SK-N-SH (cell line): ENCODE data around the gene TP73. TPM values are rescaled to one million over a fixed set of nuclear protein-coding genes. Genes with fewer than 3 reads are reported as not detected.

Experiments used
- CTCF ChIA-PET: fragments of 300-600, 350-600 bp; formaldehyde crosslinking; extraction: SDS; loops from one replicate; lab custom pipeline; 2021; lab: Yijun Ruan, JAX
- POLR2A ChIA-PET: fragments of 350-600 bp; sonication (Branson Sonifier 250); formaldehyde crosslinking; extraction: SDS; loops from one replicate; lab custom pipeline; 2020; ENCODE audit warnings: antibody characterized with exemption, inconsistent platforms; lab: Yijun Ruan, JAX
- DNase-seq: peaks from one replicate; pipeline ENCODE4 v3.0.0; 2012
- H2AFZ ChIP-seq: fragments of 200-600 bp; sonication (generic); 2 replicates; pipeline ENCODE4 v1.8.1; 2016; ENCODE audit warnings: antibody characterized with exemption, mild to moderate bottlenecking, low read depth
- H3F3A ChIP-seq: fragments of 200-600 bp; sonication (generic); replicated peaks from 2 replicates; pipeline ENCODE3; 2016; ENCODE audit warnings: antibody characterized with exemption, mild to moderate bottlenecking; ENCODE audit not compliant: insufficient read depth
- H3K27ac ChIP-seq, 2 experiments: fragments of 200-500 bp in 1 of 2; fragments of 200-600 bp in 1 of 2; sonication (Bioruptor generic) in 1 of 2; sonication (generic), shearing (Covaris generic) in 1 of 2; 2 replicates each; pipeline versions ENCODE4 v1.5.1 to v1.6.1; 2014 to 2016; ENCODE audit warnings: low read depth in 2 of 2, inconsistent platforms in 1 of 2, low read length in 1 of 2, mild to moderate bottlenecking in 1 of 2, mixed read lengths in 1 of 2
- H3K27me3 ChIP-seq: fragments of 200-600 bp; sonication (generic), shearing (Covaris generic); 2 replicates; pipeline ENCODE4 v1.6.1; 2016; ENCODE audit warnings: mixed run types; ENCODE audit not compliant: insufficient read depth
- H3K36me3 ChIP-seq, 2 experiments: fragments of 200-500 bp in 1 of 2; fragments of 200-600 bp in 1 of 2; sonication (Bioruptor generic) in 1 of 2; sonication (generic) in 1 of 2; replicated peaks in 1 of 2; 2 replicates each; pipeline versions ENCODE3 to v1.5.1; 2014 to 2016; ENCODE audit warnings: low read length in 1 of 2, mild to moderate bottlenecking in 1 of 2; ENCODE audit not compliant: insufficient read depth in 2 of 2, control insufficient read depth in 1 of 2
- H3K4me1 ChIP-seq, 2 experiments: fragments of 200-500 bp in 1 of 2; fragments of 200-600 bp in 1 of 2; sonication (Bioruptor generic) in 1 of 2; sonication (generic), shearing (Covaris generic) in 1 of 2; 2 replicates each; pipeline versions ENCODE4 v1.5.1 to v1.6.1; 2014 to 2016; ENCODE audit warnings: low read depth in 1 of 2, low read length in 1 of 2, mixed run types in 1 of 2; ENCODE audit not compliant: insufficient read depth in 2 of 2, control insufficient read depth in 1 of 2
- H3K4me2 ChIP-seq: fragments of 200-600 bp; sonication (generic), shearing (Covaris generic); 2 replicates; pipeline ENCODE4 v1.6.1; 2017; ENCODE audit warnings: mixed run types
- H3K4me3 ChIP-seq, 2 experiments: fragments of 200-500 bp in 1 of 2; fragments of 200-600 bp in 1 of 2; sonication (Bioruptor generic) in 1 of 2; sonication (generic), shearing (Covaris generic) in 1 of 2; 2 replicates each; pipeline versions ENCODE4 v1.5.1 to v1.8.1; 2014 to 2016; ENCODE audit warnings: low read depth in 2 of 2, inconsistent platforms in 1 of 2, low read length in 1 of 2, mild to moderate bottlenecking in 1 of 2, mixed read lengths in 1 of 2, moderate library complexity in 1 of 2
- H3K79me2 ChIP-seq: fragments of 200-600 bp; sonication (generic); 2 replicates; pipeline ENCODE4 v1.8.1; 2017; ENCODE audit warnings: mild to moderate bottlenecking; ENCODE audit not compliant: insufficient read depth
- H3K9ac ChIP-seq: fragments of 200-600 bp; sonication (generic); 2 replicates; pipeline ENCODE4 v1.6.1; 2017; ENCODE audit warnings: mixed run types
- H3K9me2 ChIP-seq: fragments of 200-600 bp; sonication (generic); 2 replicates; pipeline ENCODE4 v1.6.1; 2017; ENCODE audit warnings: mixed run types
- H3K9me3 ChIP-seq: fragments of 200-600 bp; sonication (generic); 2 replicates; pipeline ENCODE4 v1.6.1; 2017; ENCODE audit warnings: mixed run types, mild to moderate bottlenecking, moderate library complexity
- H4K20me1 ChIP-seq: fragments of 200-600 bp; sonication (generic); 2 replicates; pipeline ENCODE4 v1.6.1; 2017; ENCODE audit warnings: mild to moderate bottlenecking, mixed run types; ENCODE audit not compliant: insufficient read depth
- ELF1 ChIP-seq: IDR thresholded peaks from 2 replicates; pipeline ENCODE4 v1.4.0; 2012
- EZH2phosphoT487 ChIP-seq: fragments of 200-600 bp; sonication (generic); IDR thresholded peaks from 2 replicates; pipeline ENCODE4 v1.6.1; 2017; ENCODE audit warnings: low read depth, mixed run types, mild to moderate bottlenecking, antibody characterized with exemption, moderate library complexity, borderline replicate concordance
- FOXJ3 ChIP-seq: sonication (generic); formaldehyde crosslinking; IDR thresholded peaks from 2 replicates; pipeline ENCODE4 v1.5.1; 2020; ENCODE audit warnings: mild to moderate bottlenecking, missing genetic modification reagents
- FOXM1 ChIP-seq: IDR thresholded peaks from 2 replicates; pipeline ENCODE4 v1.4.0; 2012; ENCODE audit warnings: low read depth, mild to moderate bottlenecking
- GATA2 ChIP-seq: sonication (generic); formaldehyde crosslinking; IDR thresholded peaks from 2 replicates; pipeline ENCODE4 v1.5.0; 2020; ENCODE audit warnings: mild to moderate bottlenecking, missing genetic modification reagents
- JUND ChIP-seq: IDR thresholded peaks from 2 replicates; pipeline ENCODE4 v1.4.0; 2012
- NRF1 ChIP-seq: IDR thresholded peaks from 2 replicates; pipeline ENCODE4 v1.6.1; 2012; ENCODE audit warnings: low read depth, mild to moderate bottlenecking, low read length
- POLR2AphosphoS5 ChIP-seq: IDR thresholded peaks from 2 replicates; pipeline ENCODE4 v1.6.1; 2012; ENCODE audit warnings: low read depth, low read length
- RCOR1 ChIP-seq: fragments of 150-350 bp; IDR thresholded peaks from 2 replicates; pipeline ENCODE4 v1.6.1; 2017; ENCODE audit warnings: antibody characterized with exemption, low read length
- RFX5 ChIP-seq: IDR thresholded peaks from 2 replicates; pipeline ENCODE4 v1.6.1; 2012; ENCODE audit warnings: mild to moderate bottlenecking, improper control_type of control experiment, low read length
- RXRA ChIP-seq: IDR thresholded peaks from 2 replicates; pipeline ENCODE4 v1.4.0; 2012; ENCODE audit warnings: low read depth, mild to moderate bottlenecking, borderline replicate concordance
- SMC3 ChIP-seq: IDR thresholded peaks from 2 replicates; pipeline ENCODE4 v1.6.1; 2012; ENCODE audit warnings: low read depth, low read length, improper control_type of control experiment
- TAF1 ChIP-seq: IDR thresholded peaks from 2 replicates; pipeline ENCODE4 v1.6.1; 2012; ENCODE audit warnings: low read depth, mild to moderate bottlenecking, low read length, moderate library complexity, borderline replicate concordance
- TCF12 ChIP-seq: IDR thresholded peaks from 2 replicates; pipeline ENCODE4 v1.4.0; 2012
- TEAD4 ChIP-seq: IDR thresholded peaks from 2 replicates; pipeline ENCODE4 v1.4.0; 2012; ENCODE audit warnings: mild to moderate bottlenecking, borderline replicate concordance; ENCODE audit not compliant: insufficient read depth
- YY1 ChIP-seq: IDR thresholded peaks from 2 replicates; pipeline ENCODE4 v1.4.0; 2012; ENCODE audit warnings: low read depth, mild to moderate bottlenecking
- WGBS: methylation state at CpG from one replicate; pipeline ENCODE4 v1.1.6; 2017; ENCODE audit warnings: low lambda C conversion rate; 5-methylcytosine and 5-hydroxymethylcytosine counted together
- polyA plus RNA-seq, 3 experiments: library from polyadenylated mRNA; depleted of rRNA; stranded (reverse); fragments of >200 nt; gene quantifications; 2 replicates each; pipeline ENCODE4 v1.2.3, GENCODE V29; 2012
- TF ChIP-seq, protein P1 (sequence below): IDR thresholded peaks from 2 replicates; pipeline ENCODE4 v1.4.0; 2012; ENCODE audit warnings: low read depth, borderline replicate concordance
- TF ChIP-seq, protein P2 (sequence below): IDR thresholded peaks from 2 replicates; pipeline ENCODE4 v1.4.0; 2012; ENCODE audit warnings: low read depth, borderline replicate concordance
- TF ChIP-seq, protein P3 (sequence below): fragments of 150-350 bp; IDR thresholded peaks from 2 replicates; pipeline ENCODE4 v1.6.1; 2016; ENCODE audit warnings: mild to moderate bottlenecking, low read depth, low read length

TP73 gene
- polyA plus RNA-seq, 1 of the 3 experiments (the other 2 are of a cell fraction), result 0.64 TPM

DNA sequence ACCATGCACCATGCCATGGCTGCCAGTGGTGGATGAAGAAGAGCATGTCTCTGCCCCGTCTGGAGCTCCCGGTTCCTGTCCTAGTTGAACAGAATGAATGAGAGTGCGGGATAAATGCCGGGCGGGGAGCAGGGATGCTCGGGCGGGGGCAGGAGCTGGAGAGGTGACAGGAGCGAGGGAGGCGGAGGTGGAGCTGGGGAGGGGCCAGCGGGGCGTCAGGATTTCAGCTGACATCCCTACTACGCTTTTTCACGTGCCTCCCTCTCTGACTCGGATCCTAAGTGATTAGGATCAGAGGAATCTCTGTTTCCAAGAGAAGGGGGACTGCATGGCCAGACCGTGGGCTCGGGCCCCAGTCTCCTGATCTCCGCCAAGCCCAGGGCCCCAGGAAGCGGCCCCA, 47.3 kb downstream of the TP73 start:
- Histone ChIP-seq H3K4me2 (no peak overlapping the region), H2AFZ (no peak overlapping the region), H3F3A (no peaks in the 10 kb centered on the region), H3K27ac (no peak overlapping the region), H3K79me2 (no peaks in the 10 kb centered on the region), H3K4me3 (no peak overlapping the region), H3K9me2 (no peaks in the 10 kb centered on the region), H3K27me3 (no peaks in the 10 kb centered on the region), H3K4me1 (peaks cover 0 to 53% of the 10 kb centered on the region in 2 experiments; a peak in 1 of 4 replicates), H3K36me3 (no peaks in the 10 kb centered on the region), H4K20me1 (no peaks in the 10 kb centered on the region), H3K9me3 (no peaks in the 10 kb centered on the region), H3K9ac (no peak overlapping the region)
- ChIA-PET POLR2A (no interaction called here), CTCF (interaction anchor here (1.0 to 12.9 kb wide), 3 partner anchors 14 to 76 kb away, joined by 3 to 369 read pairs (median 5); no protein-coding TSS in a partner anchor)
- DNase-seq, result no peak
- 78% methylated on average over 15 of the region's 18 CpGs for WGBS
- TF ChIP-seq FOXJ3 (CRISPR knock-in tag) (no peak), ELF1 (no peak), SMC3 (no peak), RCOR1 (no peak), FOXM1 (no peak), TAF1 (no peak), POLR2AphosphoS5 (no peak), YY1 (no peak), GATA2 (no peak), JUND (no peak), EZH2phosphoT487 (no peak), TEAD4 (no peak), RFX5 (no peak), RXRA (no peak), NRF1 (no peak), TCF12 (no peak)
- TF ChIP-seq, protein P1, sequence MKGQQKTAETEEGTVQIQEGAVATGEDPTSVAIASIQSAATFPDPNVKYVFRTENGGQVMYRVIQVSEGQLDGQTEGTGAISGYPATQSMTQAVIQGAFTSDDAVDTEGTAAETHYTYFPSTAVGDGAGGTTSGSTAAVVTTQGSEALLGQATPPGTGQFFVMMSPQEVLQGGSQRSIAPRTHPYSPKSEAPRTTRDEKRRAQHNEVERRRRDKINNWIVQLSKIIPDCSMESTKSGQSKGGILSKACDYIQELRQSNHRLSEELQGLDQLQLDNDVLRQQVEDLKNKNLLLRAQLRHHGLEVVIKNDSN, result no peak
- TF ChIP-seq, protein P2, sequence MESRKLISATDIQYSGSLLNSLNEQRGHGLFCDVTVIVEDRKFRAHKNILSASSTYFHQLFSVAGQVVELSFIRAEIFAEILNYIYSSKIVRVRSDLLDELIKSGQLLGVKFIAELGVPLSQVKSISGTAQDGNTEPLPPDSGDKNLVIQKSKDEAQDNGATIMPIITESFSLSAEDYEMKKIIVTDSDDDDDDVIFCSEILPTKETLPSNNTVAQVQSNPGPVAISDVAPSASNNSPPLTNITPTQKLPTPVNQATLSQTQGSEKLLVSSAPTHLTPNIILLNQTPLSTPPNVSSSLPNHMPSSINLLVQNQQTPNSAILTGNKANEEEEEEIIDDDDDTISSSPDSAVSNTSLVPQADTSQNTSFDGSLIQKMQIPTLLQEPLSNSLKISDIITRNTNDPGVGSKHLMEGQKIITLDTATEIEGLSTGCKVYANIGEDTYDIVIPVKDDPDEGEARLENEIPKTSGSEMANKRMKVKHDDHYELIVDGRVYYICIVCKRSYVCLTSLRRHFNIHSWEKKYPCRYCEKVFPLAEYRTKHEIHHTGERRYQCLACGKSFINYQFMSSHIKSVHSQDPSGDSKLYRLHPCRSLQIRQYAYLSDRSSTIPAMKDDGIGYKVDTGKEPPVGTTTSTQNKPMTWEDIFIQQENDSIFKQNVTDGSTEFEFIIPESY, result no peak
- TF ChIP-seq, protein P3, sequence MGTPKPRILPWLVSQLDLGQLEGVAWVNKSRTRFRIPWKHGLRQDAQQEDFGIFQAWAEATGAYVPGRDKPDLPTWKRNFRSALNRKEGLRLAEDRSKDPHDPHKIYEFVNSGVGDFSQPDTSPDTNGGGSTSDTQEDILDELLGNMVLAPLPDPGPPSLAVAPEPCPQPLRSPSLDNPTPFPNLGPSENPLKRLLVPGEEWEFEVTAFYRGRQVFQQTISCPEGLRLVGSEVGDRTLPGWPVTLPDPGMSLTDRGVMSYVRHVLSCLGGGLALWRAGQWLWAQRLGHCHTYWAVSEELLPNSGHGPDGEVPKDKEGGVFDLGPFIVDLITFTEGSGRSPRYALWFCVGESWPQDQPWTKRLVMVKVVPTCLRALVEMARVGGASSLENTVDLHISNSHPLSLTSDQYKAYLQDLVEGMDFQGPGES, result no peak
